ENCODE measurements around the gene SPPL2B.

GRCh38 chr19:2320939-2321338, 7.5 kb upstream of the SPPL2B start:
- TF ChIP-seq POLR2AphosphoS5 (IDR thresholded peaks at IDR 0.05; ENCODE audit: low read depth) (no peak), EZH2phosphoT487 (IDR thresholded peaks at IDR 0.05; ENCODE audit: unreplicated experiment) (no peak), EZH2 (IDR thresholded peaks at IDR 0.05; ENCODE audit: low read depth, unreplicated experiment) (no peak), JUNB (IDR thresholded peaks at IDR 0.05; ENCODE audit: unreplicated experiment) (no peak), REST (IDR thresholded peaks at IDR 0.05; ENCODE audit: unreplicated experiment) (no peak), CREB1 (CRISPR knock-in tag; IDR thresholded peaks at IDR 0.05; ENCODE audit: low read depth) (no peak), STAT1 (IDR thresholded peaks at IDR 0.05; ENCODE audit: unreplicated experiment) (no peak), NANOG (IDR thresholded peaks at IDR 0.05; ENCODE audit: borderline replicate concordance) (no peak)
- TF ChIP-seq, protein P1, sequence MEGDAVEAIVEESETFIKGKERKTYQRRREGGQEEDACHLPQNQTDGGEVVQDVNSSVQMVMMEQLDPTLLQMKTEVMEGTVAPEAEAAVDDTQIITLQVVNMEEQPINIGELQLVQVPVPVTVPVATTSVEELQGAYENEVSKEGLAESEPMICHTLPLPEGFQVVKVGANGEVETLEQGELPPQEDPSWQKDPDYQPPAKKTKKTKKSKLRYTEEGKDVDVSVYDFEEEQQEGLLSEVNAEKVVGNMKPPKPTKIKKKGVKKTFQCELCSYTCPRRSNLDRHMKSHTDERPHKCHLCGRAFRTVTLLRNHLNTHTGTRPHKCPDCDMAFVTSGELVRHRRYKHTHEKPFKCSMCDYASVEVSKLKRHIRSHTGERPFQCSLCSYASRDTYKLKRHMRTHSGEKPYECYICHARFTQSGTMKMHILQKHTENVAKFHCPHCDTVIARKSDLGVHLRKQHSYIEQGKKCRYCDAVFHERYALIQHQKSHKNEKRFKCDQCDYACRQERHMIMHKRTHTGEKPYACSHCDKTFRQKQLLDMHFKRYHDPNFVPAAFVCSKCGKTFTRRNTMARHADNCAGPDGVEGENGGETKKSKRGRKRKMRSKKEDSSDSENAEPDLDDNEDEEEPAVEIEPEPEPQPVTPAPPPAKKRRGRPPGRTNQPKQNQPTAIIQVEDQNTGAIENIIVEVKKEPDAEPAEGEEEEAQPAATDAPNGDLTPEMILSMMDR (conservative IDR thresholded peaks at IDR 0.05; ENCODE audit: low read depth in 2 of 2): no peak
- TF ChIP-seq, protein P2, sequence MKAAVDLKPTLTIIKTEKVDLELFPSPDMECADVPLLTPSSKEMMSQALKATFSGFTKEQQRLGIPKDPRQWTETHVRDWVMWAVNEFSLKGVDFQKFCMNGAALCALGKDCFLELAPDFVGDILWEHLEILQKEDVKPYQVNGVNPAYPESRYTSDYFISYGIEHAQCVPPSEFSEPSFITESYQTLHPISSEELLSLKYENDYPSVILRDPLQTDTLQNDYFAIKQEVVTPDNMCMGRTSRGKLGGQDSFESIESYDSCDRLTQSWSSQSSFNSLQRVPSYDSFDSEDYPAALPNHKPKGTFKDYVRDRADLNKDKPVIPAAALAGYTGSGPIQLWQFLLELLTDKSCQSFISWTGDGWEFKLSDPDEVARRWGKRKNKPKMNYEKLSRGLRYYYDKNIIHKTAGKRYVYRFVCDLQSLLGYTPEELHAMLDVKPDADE (IDR thresholded peaks at IDR 0.05): no peak
